A549 (cell line): Measurements from ENCODE around the gene GPR146. TPM values are rescaled to one million over a fixed set of nuclear protein-coding genes. Genes with fewer than 3 reads are reported as not detected.

ENCODE experiments used
- ATAC-seq, 2 experiments: fragments of 200-7000 bp in 1 of 2; fragments of >200 bp in 1 of 2; cut with Nextera tagmentation in 1 of 2; cut with Tn5 transposase in 1 of 2; 3 replicates each; pipeline versions ENCODE4 v1.8.0 to v1.9.1; 2018 to 2020; ENCODE audit warnings: mild to moderate bottlenecking in 1 of 2, moderate library complexity in 1 of 2
- CTCF ChIA-PET: fragments of 300-600 bp; sonication (Branson Sonifier 250); formaldehyde crosslinking; extraction: SDS; loops from one replicate; lab custom pipeline; 2021; ENCODE audit warnings: antibody characterized with exemption, inconsistent platforms; lab: Yijun Ruan, JAX
- POLR2A ChIA-PET: fragments of 350-600 bp; formaldehyde crosslinking; extraction: SDS; loops from one replicate; lab custom pipeline; 2021; ENCODE audit warnings: antibody characterized with exemption, inconsistent platforms; lab: Yijun Ruan, JAX
- DNase-seq, 2 experiments: peaks; one replicate each; pipeline versions ENCODE4 v3.0.0 to v3.0.0-alpha.2; 2011 to 2016; ENCODE audit warnings: low read depth in 1 of 2, low spot score in 1 of 2
- FAIRE-seq: peaks from 2 replicates; lab custom pipeline; 2011; peaks lifted over from hg19 to GRCh38; lab: Jason Lieb, UNC
- H3K27ac ChIP-seq, 2 experiments: fragments of >200 bp; sonication (Bioruptor Twin); formaldehyde crosslinking; 3 replicates each; pipeline ENCODE4 v1.5.1; 2016 to 2017
- H3K4me1 ChIP-seq: fragments of >200 bp; sonication (Bioruptor Twin); formaldehyde crosslinking; 3 replicates; pipeline ENCODE4 v1.6.1; 2016
- H3K4me2 ChIP-seq: fragments of >200 bp; sonication (Bioruptor Twin); formaldehyde crosslinking; 3 replicates; pipeline ENCODE4 v1.6.1; 2016
- H3K4me3 ChIP-seq: fragments of >200 bp; sonication (Bioruptor Twin); formaldehyde crosslinking; 3 replicates; pipeline ENCODE4 v1.5.1; 2016
- H3K9me3 ChIP-seq: fragments of >200 bp; sonication (Bioruptor Twin); formaldehyde crosslinking; 3 replicates; pipeline ENCODE4 v1.6.1; 2016
- CBX2 ChIP-seq: fragments of 200-600 bp; sonication (generic); IDR thresholded peaks from 2 replicates; pipeline ENCODE4 v1.6.1; 2016; ENCODE audit warnings: low read depth, mild to moderate bottlenecking, borderline replicate concordance
- CEBPB ChIP-seq, 2 experiments: fragments of >200 bp in 1 of 2; sonication (Bioruptor Twin) in 1 of 2; formaldehyde crosslinking in 1 of 2; IDR thresholded peaks; 2 replicates each; pipeline ENCODE4 v1.6.1; 2012 to 2016
- CHD2 ChIP-seq: fragments of 150-350 bp; IDR thresholded peaks from 2 replicates; pipeline ENCODE4 v1.6.1; 2014; ENCODE audit warnings: low read length; ENCODE audit not compliant: partially characterized antibody
- CHD4 ChIP-seq: fragments of 200-600 bp; sonication (generic); IDR thresholded peaks from 2 replicates; pipeline ENCODE4 v1.6.1; 2016; ENCODE audit warnings: antibody characterized with exemption, mild to moderate bottlenecking, borderline replicate concordance
- EHF ChIP-seq: fragments of 250-450 bp; sonication (Bioruptor Pico); IDR thresholded peaks from 2 replicates; pipeline ENCODE4 v1.5.0; 2020; ENCODE audit warnings: mild to moderate bottlenecking
- EP300 ChIP-seq, 2 experiments: fragments of >200 bp; sonication (Bioruptor Twin); formaldehyde crosslinking; IDR thresholded peaks; 2 replicates in 1 of 2; 3 replicates in 1 of 2; pipeline ENCODE4 v1.6.1; 2016 to 2017
- ESRRA ChIP-seq: fragments of 150-350 bp; IDR thresholded peaks from 2 replicates; pipeline ENCODE4 v1.6.1; 2014; ENCODE audit warnings: mild to moderate bottlenecking, low read length, borderline replicate concordance
- FOXS1 ChIP-seq: fragments of 250-450 bp; sonication (Bioruptor Pico); IDR thresholded peaks from 2 replicates; pipeline ENCODE4 v1.5.0; 2020; ENCODE audit warnings: mild to moderate bottlenecking, moderate library complexity
- HMGXB4 ChIP-seq: fragments of 250-450 bp; sonication (Bioruptor Pico); IDR thresholded peaks from 2 replicates; pipeline ENCODE4 v1.5.0; 2021; ENCODE audit warnings: mild to moderate bottlenecking, moderate library complexity, borderline replicate concordance
- HOXB13 ChIP-seq: fragments of 250-450 bp; sonication (Bioruptor Pico); IDR thresholded peaks from 2 replicates; pipeline ENCODE4 v1.5.0; 2020; ENCODE audit warnings: low read depth, mild to moderate bottlenecking, moderate library complexity
- HOXB5 ChIP-seq: fragments of 250-450 bp; sonication (Bioruptor Pico); IDR thresholded peaks from 2 replicates; pipeline ENCODE4 v1.5.0; 2020; ENCODE audit warnings: mild to moderate bottlenecking, moderate library complexity
- JUN ChIP-seq, 2 experiments: fragments of >200 bp; sonication (Bioruptor Twin); formaldehyde crosslinking; IDR thresholded peaks; 2 replicates in 1 of 2; 3 replicates in 1 of 2; pipeline ENCODE4 v1.6.1; 2016 to 2017
- MAX ChIP-seq: IDR thresholded peaks from 2 replicates; pipeline ENCODE4 v1.6.1; 2012
- MAZ ChIP-seq: fragments of 150-350 bp; IDR thresholded peaks from 2 replicates; pipeline ENCODE4 v1.6.1; 2014; ENCODE audit warnings: antibody characterized with exemption, low read depth, low read length, borderline replicate concordance
- NFE2L2 ChIP-seq: fragments of 150-350 bp; conservative IDR thresholded peaks from 2 replicates; pipeline ENCODE4 v1.6.1; 2014; ENCODE audit warnings: low read length
- NR3C1 ChIP-seq: fragments of >200 bp; sonication (Bioruptor Twin); formaldehyde crosslinking; IDR thresholded peaks from 3 replicates; pipeline ENCODE4 v1.6.1; 2017
- POLR2A ChIP-seq: IDR thresholded peaks from 2 replicates; pipeline ENCODE4 v1.6.1; 2012; ENCODE audit warnings: mild to moderate bottlenecking, low read length
- RARB ChIP-seq: fragments of 250-450 bp; sonication (Bioruptor Pico); IDR thresholded peaks from 2 replicates; pipeline ENCODE4 v1.8.0; 2021; ENCODE audit warnings: mild to moderate bottlenecking, moderate library complexity
- SREBF2 ChIP-seq: fragments of 450-650 bp; IDR thresholded peaks from 2 replicates; pipeline ENCODE4 v1.6.1; 2014; ENCODE audit warnings: mild to moderate bottlenecking, moderate library complexity
- WGBS: methylation state at CpG from one replicate; pipeline ENCODE4 v1.1.6; 2017; ENCODE audit errors: missing lambda C conversion rate; 5-methylcytosine and 5-hydroxymethylcytosine counted together
- polyA plus RNA-seq, 4 experiments: library from polyadenylated mRNA; depleted of rRNA in 3 of 4; stranded (reverse); fragments of >200 nt; fragmentation: RNase III in 1 of 4; extraction: RNeasy Plus Mini Kit Qiagen cat#74134 plus additional on column Dnase treatment in 1 of 4; gene quantifications; 2 replicates in 3 of 4; 3 replicates in 1 of 4; pipeline ENCODE4 v1.2.3, GENCODE V29; 2011 to 2017
- TF ChIP-seq, protein P1 (sequence below): IDR thresholded peaks from 2 replicates; pipeline ENCODE4 v1.6.1; 2012; ENCODE audit warnings: low read depth, borderline replicate concordance
- TF ChIP-seq, protein P2 (sequence below): fragments of 250-450 bp; sonication (Bioruptor Pico); IDR thresholded peaks from 2 replicates; pipeline ENCODE4 v1.5.0; 2020; ENCODE audit warnings: low read depth, mild to moderate bottlenecking, moderate library complexity
- TF ChIP-seq, protein P3 (sequence below): IDR thresholded peaks from 2 replicates; pipeline ENCODE4 v1.6.1; 2012
- TF ChIP-seq, protein P4 (sequence below): fragments of 200-600 bp; sonication (generic); IDR thresholded peaks from 2 replicates; pipeline ENCODE4 v1.6.1; 2016; ENCODE audit warnings: antibody characterized with exemption, mild to moderate bottlenecking, moderate library complexity

Gene GPR146
- polyA plus RNA-seq, 2 of the 4 experiments (the other 2 are of a cell fraction): 0.50 to 0.75 TPM

- H3K27ac ChIP-seq: no peak overlapping the region
- TF ChIP-seq, protein P1, sequence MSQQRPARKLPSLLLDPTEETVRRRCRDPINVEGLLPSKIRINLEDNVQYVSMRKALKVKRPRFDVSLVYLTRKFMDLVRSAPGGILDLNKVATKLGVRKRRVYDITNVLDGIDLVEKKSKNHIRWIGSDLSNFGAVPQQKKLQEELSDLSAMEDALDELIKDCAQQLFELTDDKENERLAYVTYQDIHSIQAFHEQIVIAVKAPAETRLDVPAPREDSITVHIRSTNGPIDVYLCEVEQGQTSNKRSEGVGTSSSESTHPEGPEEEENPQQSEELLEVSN: no peak
- TF ChIP-seq CHD4 (no peak), CBX2 (no peak), RARB (CRISPR knock-in tag) (no peak), ESRRA (no peak), EP300 (IDR thresholded peaks at IDR 0.05) (no peak), NFE2L2 (no peak), MAX (no peak), HMGXB4 (CRISPR knock-in tag) (no peak)
- TF ChIP-seq, protein P2, sequence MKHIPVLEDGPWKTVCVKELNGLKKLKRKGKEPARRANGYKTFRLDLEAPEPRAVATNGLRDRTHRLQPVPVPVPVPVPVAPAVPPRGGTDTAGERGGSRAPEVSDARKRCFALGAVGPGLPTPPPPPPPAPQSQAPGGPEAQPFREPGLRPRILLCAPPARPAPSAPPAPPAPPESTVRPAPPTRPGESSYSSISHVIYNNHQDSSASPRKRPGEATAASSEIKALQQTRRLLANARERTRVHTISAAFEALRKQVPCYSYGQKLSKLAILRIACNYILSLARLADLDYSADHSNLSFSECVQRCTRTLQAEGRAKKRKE: no peak
- TF ChIP-seq, protein P3, sequence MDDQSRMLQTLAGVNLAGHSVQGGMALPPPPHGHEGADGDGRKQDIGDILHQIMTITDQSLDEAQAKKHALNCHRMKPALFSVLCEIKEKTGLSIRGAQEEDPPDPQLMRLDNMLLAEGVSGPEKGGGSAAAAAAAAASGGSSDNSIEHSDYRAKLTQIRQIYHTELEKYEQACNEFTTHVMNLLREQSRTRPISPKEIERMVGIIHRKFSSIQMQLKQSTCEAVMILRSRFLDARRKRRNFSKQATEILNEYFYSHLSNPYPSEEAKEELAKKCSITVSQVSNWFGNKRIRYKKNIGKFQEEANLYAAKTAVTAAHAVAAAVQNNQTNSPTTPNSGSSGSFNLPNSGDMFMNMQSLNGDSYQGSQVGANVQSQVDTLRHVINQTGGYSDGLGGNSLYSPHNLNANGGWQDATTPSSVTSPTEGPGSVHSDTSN: no peak
- no peak for ATAC-seq
Measured at GRCh38 chr7:1098243-1099153, 54.2 kb downstream of the GPR146 start.

GRCh38 chr7:1099154-1099542, 54.8 kb downstream of the GPR146 start:
- Histone ChIP-seq H3K27ac (no peak overlapping the region), H3K4me2 (no peak overlapping the region), H3K4me3 (no peak overlapping the region), H3K9me3 (no peaks in the 10 kb centered on the region), H3K4me1 (no peaks in the 10 kb centered on the region)
- WGBS: 96% methylated on average over 23 of the region's 26 CpGs
- FAIRE-seq (no peak), ATAC-seq (no peak), DNase-seq (no peak)
- ChIA-PET POLR2A (no interaction called here), CTCF (interaction anchor here (1.0 to 9.6 kb wide), 5 partner anchors 11 to 174 kb away, joined by 3 to 102 read pairs (median 4); partner anchors contain the start of gene GPER1)
- TF ChIP-seq ESRRA: no peak
- TF ChIP-seq MAZ: no peak
- no peak for TF ChIP-seq FOXS1
- TF ChIP-seq, protein P1: no peak
- TF ChIP-seq NR3C1: no peak
- TF ChIP-seq, protein P3: no peak
- no peak for TF ChIP-seq RARB (CRISPR knock-in tag)
- no peak for TF ChIP-seq CEBPB (IDR thresholded peaks at IDR 0.05)
- TF ChIP-seq SREBF2: no peak
- no peak for TF ChIP-seq EP300 (IDR thresholded peaks at IDR 0.05)
- TF ChIP-seq, protein P4, sequence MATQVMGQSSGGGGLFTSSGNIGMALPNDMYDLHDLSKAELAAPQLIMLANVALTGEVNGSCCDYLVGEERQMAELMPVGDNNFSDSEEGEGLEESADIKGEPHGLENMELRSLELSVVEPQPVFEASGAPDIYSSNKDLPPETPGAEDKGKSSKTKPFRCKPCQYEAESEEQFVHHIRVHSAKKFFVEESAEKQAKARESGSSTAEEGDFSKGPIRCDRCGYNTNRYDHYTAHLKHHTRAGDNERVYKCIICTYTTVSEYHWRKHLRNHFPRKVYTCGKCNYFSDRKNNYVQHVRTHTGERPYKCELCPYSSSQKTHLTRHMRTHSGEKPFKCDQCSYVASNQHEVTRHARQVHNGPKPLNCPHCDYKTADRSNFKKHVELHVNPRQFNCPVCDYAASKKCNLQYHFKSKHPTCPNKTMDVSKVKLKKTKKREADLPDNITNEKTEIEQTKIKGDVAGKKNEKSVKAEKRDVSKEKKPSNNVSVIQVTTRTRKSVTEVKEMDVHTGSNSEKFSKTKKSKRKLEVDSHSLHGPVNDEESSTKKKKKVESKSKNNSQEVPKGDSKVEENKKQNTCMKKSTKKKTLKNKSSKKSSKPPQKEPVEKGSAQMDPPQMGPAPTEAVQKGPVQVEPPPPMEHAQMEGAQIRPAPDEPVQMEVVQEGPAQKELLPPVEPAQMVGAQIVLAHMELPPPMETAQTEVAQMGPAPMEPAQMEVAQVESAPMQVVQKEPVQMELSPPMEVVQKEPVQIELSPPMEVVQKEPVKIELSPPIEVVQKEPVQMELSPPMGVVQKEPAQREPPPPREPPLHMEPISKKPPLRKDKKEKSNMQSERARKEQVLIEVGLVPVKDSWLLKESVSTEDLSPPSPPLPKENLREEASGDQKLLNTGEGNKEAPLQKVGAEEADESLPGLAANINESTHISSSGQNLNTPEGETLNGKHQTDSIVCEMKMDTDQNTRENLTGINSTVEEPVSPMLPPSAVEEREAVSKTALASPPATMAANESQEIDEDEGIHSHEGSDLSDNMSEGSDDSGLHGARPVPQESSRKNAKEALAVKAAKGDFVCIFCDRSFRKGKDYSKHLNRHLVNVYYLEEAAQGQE: no peak
- TF ChIP-seq POLR2A: no peak
- no peak for TF ChIP-seq EHF (CRISPR knock-in tag)
- no peak for TF ChIP-seq HOXB13 (CRISPR knock-in tag)
- TF ChIP-seq CBX2: no peak
- no peak for TF ChIP-seq JUN (IDR thresholded peaks at IDR 0.05)
- TF ChIP-seq CHD2: no peak
- no peak for TF ChIP-seq HOXB5

More at GRCh38 chr7:1098243-1099153, 54.2 kb downstream of the GPR146 start:
- WGBS: 91% methylated on average over 41 of the region's 43 CpGs
- Histone ChIP-seq H3K9me3 (no peaks in the 10 kb centered on the region), H3K4me2 (no peak overlapping the region), H3K4me3 (no peak overlapping the region), H3K4me1 (no peaks in the 10 kb centered on the region)
- CTCF ChIA-PET: interaction anchor here (1.0 to 9.6 kb wide), 5 partner anchors 10 to 173 kb away, joined by 3 to 102 read pairs (median 4); partner anchors contain the start of gene GPER1
- no peak for DNase-seq
- no peak for FAIRE-seq
- POLR2A ChIA-PET: no interaction called here
